Adrenal gland (tissue), 12 donors: ENCODE measurements around the gene PPP1R12A. TPM values are rescaled to one million over a fixed set of nuclear protein-coding genes. Genes with fewer than 3 reads are reported as not detected.

Experiments used
- DNase-seq, 7 donors: peaks; one replicate each; pipeline ENCODE4 v3.0.0-alpha.2; 2019 to 2020
- H3K27ac ChIP-seq, 5 donors: fragments of 200-600 bp; sonication (generic) in 4 of 5; 1 replicate in 3 of 5; 2 replicates in 2 of 5; pipeline versions ENCODE4 v1.5.1 to v1.8.0; 2016 to 2020; ENCODE audit warnings: mild to moderate bottlenecking in 1 of 5
- H3K27me3 ChIP-seq: fragments of 200-600 bp; 2 replicates; pipeline ENCODE4 v1.8.0; 2021
- H3K36me3 ChIP-seq, 2 donors: fragments of 200-600 bp; replicated peaks in 1 of 2; 1 replicate in 1 of 2; 2 replicates in 1 of 2; pipeline versions ENCODE4 v1.5.1 to v1.8.0; 2018 to 2022
- H3K4me1 ChIP-seq, 2 donors: fragments of 200-600 bp; replicated peaks in 1 of 2; 1 replicate in 1 of 2; 2 replicates in 1 of 2; pipeline versions ENCODE4 v1.5.1 to v1.8.0; 2018 to 2021
- H3K4me3 ChIP-seq, 4 donors: fragments of 200-600 bp; sonication (generic) in 3 of 4; one replicate each; pipeline ENCODE4 v1.5.1; 2016 to 2018
- H3K9me3 ChIP-seq, 3 donors: fragments of 200-600 bp; sonication (generic) in 1 of 3; replicated peaks in 1 of 3; 1 replicate in 2 of 3; 2 replicates in 1 of 3; pipeline versions ENCODE4 v1.5.1 to v1.8.0; 2016 to 2021
- POLR2A ChIP-seq, 2 donors: fragments of 450-650 bp; IDR thresholded peaks; one replicate each; pipeline ENCODE4 v1.6.1; 2017; ENCODE audit warnings: antibody characterized with exemption in 2 of 2, mild to moderate bottlenecking in 2 of 2, moderate library complexity in 1 of 2
- WGBS, 4 donors: extraction: QIAGEN DNeasy Blood & Tissue Kit in 2 of 4; methylation state at CpG; one replicate each; pipeline versions ENCODE4 v1.1.5 to v1.1.7; 2013 to 2017; 5-methylcytosine and 5-hydroxymethylcytosine counted together
- intact Hi-C, 2 donors: fragments of 100-400 bp; cut with DNase I; formaldehyde crosslinking; loops; one replicate each; pipeline versions ENCODE4 v1.14.1 to v1.15.0; 2022 to 2023
- polyA plus RNA-seq, 3 donors: library from polyadenylated mRNA; stranded (reverse); fragments of 200-250 nt in 2 of 3; fragments of 350-450 nt in 1 of 3; fragmentation: Illumina TruSeq in 1 of 3; extraction: RNeasy Lipid Tissue Mini Kit (QIAGEN cat#74804) in 1 of 3; gene quantifications; one replicate each; pipeline ENCODE4 v1.2.3, GENCODE V29; 2013 to 2014
- total RNA-seq, 9 donors: library from RNA; depleted of rRNA in 4 of 9; stranded (reverse); fragments of >200 nt in 4 of 9; fragments of 120-200 nt in 1 of 9; fragmentation: NEBNext Ultra II Directional in 1 of 9; extraction: Animal tissue kit (Norgen Biotek cat#: 25700) in 1 of 9; gene quantifications; one replicate each; pipeline versions ENCODE4 v1.1.0 to v1.2.4, GENCODE V29; 2013 to 2023
- TF ChIP-seq, protein P1 (sequence below), 6 experiments: fragments of 450-650 bp in 4 of 6; fragments of 200-600 bp in 2 of 6; sonication (generic) in 1 of 6; IDR thresholded peaks; 1 replicate in 5 of 6; 2 replicates in 1 of 6; pipeline versions ENCODE4 v1.5.1 to v1.8.0; 2016 to 2021; ENCODE audit warnings: antibody characterized with exemption in 6 of 6, mild to moderate bottlenecking in 2 of 6, moderate library complexity in 1 of 6
- donor health status: healthy with polysubstance abuse.
- donor health status: Bipolar disorder and iron deficiency.
- donor health status: DM: yes; HTN: yes; CAD: no.
- donor health status: DM: no; HTN: no; CAD: no.
- donor health status: DM: no; HTN: no; CAD: no.
- donor health status: DM: yes; HTN: yes; CAD: no.

Gene PPP1R12A
- total and polyA plus RNA-seq, 12 donors: 17.0 to 93.4 (median 50.0) TPM

- H3K4me1 ChIP-seq: peaks cover 0 to 14% of the 10 kb centered on the region in 2 donors
- 77 to 92% (median 89%) methylated on average over 4 of the region's 4 CpGs for WGBS, 4 donors
- H3K36me3 ChIP-seq: peaks cover 0 to 11% of the 10 kb centered on the region in 2 donors
- peak overlapping the region in 1 of 5 donors; percentile 6 for H3K27ac ChIP-seq
- intact Hi-C loops: no loop called here
- no peak for TF ChIP-seq POLR2A (IDR thresholded peaks at IDR 0.05)
- TF ChIP-seq, protein P1, sequence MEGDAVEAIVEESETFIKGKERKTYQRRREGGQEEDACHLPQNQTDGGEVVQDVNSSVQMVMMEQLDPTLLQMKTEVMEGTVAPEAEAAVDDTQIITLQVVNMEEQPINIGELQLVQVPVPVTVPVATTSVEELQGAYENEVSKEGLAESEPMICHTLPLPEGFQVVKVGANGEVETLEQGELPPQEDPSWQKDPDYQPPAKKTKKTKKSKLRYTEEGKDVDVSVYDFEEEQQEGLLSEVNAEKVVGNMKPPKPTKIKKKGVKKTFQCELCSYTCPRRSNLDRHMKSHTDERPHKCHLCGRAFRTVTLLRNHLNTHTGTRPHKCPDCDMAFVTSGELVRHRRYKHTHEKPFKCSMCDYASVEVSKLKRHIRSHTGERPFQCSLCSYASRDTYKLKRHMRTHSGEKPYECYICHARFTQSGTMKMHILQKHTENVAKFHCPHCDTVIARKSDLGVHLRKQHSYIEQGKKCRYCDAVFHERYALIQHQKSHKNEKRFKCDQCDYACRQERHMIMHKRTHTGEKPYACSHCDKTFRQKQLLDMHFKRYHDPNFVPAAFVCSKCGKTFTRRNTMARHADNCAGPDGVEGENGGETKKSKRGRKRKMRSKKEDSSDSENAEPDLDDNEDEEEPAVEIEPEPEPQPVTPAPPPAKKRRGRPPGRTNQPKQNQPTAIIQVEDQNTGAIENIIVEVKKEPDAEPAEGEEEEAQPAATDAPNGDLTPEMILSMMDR (IDR thresholded peaks at IDR 0.05): no peak
- peaks cover 0 to 9% (median 3%) of the 10 kb centered on the region in 3 donors for H3K9me3 ChIP-seq
- H3K4me3 ChIP-seq: no peak overlapping the region
- no peaks in the 10 kb centered on the region for H3K27me3 ChIP-seq
- no peak for DNase-seq
Observed at GRCh38 chr12:79841248-79841877, 93.5 kb downstream of the PPP1R12A start.

DNA sequence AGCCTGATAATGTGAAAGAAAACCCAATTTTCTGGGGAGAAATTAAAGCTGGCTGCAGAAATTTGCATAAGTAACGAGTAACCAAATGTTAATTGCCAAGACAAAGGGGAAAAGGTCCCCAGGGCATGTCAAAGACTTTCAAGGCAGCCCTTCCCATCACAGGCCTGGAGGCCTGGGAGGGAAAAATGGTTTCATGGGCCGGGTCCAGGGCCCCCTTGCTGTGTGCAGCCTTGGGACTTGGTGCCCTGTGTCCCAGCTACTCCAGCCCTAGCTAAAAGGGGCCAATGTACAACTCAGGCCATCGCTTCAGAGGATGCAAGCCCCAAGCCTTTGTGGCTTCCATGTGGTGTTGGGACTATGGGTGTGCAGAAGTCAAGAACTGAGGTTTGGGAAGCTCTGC, 96.5 kb downstream of the PPP1R12A start:
- 95 to 98% (median 97%) methylated on average over 2 to 3 of the region's 3 CpGs for WGBS, 4 donors
- peaks cover 0 to 9% (median 3%) of the 10 kb centered on the region in 3 donors for H3K9me3 ChIP-seq
- H3K27ac ChIP-seq: no peak overlapping the region
- no peak for DNase-seq
- H3K4me3 ChIP-seq: no peak overlapping the region
- intact Hi-C loops: no loop called here
- no peak for TF ChIP-seq POLR2A (IDR thresholded peaks at IDR 0.05)
- TF ChIP-seq, protein P1 (IDR thresholded peaks at IDR 0.05): no peak
- H3K27me3 ChIP-seq: no peaks in the 10 kb centered on the region
- no peaks in the 10 kb centered on the region for H3K36me3 ChIP-seq
- H3K4me1 ChIP-seq: peaks cover 0 to 8% of the 10 kb centered on the region in 2 donors

DNA sequence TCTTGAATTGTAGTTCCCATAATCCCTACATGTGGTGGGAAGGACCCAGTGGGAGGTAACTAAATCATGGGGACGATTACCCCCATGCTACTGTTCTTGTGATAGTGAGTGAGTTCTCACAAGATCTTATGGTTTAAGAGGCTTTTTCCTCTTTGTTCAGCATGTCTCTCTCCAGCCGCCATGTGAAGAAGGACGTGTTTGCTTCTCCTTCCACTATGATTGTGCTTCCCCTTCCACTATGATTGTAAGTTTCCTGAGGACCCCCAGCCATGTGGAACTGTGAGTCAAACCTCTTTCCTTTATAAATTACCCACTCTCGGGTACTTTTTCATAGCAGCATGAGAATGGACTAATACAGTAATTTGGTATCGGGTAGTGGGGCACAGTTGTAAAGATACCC, 97.3 kb downstream of the PPP1R12A start:
- H3K4me1 ChIP-seq: peaks cover 0 to 9% of the 10 kb centered on the region in 2 donors
- no peak overlapping the region for H3K4me3 ChIP-seq
- no peak for TF ChIP-seq POLR2A (IDR thresholded peaks at IDR 0.05)
- TF ChIP-seq, protein P1 (IDR thresholded peaks at IDR 0.05): no peak
- no peak overlapping the region for H3K27ac ChIP-seq
- H3K9me3 ChIP-seq: peaks cover 0 to 9% (median 3%) of the 10 kb centered on the region in 3 donors
- DNase-seq: no peak
- intact Hi-C loops: no loop called here
- no peaks in the 10 kb centered on the region for H3K27me3 ChIP-seq
- no peaks in the 10 kb centered on the region for H3K36me3 ChIP-seq
- 87 to 99% (median 95%) methylated on average over 5 of the region's 5 CpGs for WGBS, 4 donors

GRCh38 chr12:79835377-79835843, 99.5 kb downstream of the PPP1R12A start:
- Histone ChIP-seq H3K4me1 (peaks cover 0 to 14% of the 10 kb centered on the region in 2 donors), H3K27me3 (no peaks in the 10 kb centered on the region), H3K27ac (no peak overlapping the region), H3K36me3 (no peaks in the 10 kb centered on the region), H3K9me3 (peaks cover 0 to 9% (median 3%) of the 10 kb centered on the region in 3 donors), H3K4me3 (no peak overlapping the region)
- 92 to 97% (median 96%) methylated on average over 2 of the region's 2 CpGs for WGBS, 4 donors
- intact Hi-C loops: no loop called here
- DNase-seq: no peak
- TF ChIP-seq, protein P1 (IDR thresholded peaks at IDR 0.05): no peak
- TF ChIP-seq POLR2A (IDR thresholded peaks at IDR 0.05): no peak
